Pulmonary artery endothelial cell (primary cell): ENCODE measurements around the gene CHRM4. TPM values are rescaled to one million over a fixed set of nuclear protein-coding genes. Genes with fewer than 3 reads are reported as not detected.

Source experiments
- DNase-seq: peaks from one replicate; pipeline ENCODE4 v3.0.0-alpha.2; 2011; ENCODE audit warnings: low read depth, low spot score
- total RNA-seq: library from RNA; depleted of rRNA; stranded (reverse); fragments of >200 nt; gene quantifications from 2 replicates; pipeline ENCODE4 v1.2.3, GENCODE V29; 2014

CHRM4 gene
- total RNA-seq, 1 donor from 2014 or later, result 0.59 TPM

DNA sequence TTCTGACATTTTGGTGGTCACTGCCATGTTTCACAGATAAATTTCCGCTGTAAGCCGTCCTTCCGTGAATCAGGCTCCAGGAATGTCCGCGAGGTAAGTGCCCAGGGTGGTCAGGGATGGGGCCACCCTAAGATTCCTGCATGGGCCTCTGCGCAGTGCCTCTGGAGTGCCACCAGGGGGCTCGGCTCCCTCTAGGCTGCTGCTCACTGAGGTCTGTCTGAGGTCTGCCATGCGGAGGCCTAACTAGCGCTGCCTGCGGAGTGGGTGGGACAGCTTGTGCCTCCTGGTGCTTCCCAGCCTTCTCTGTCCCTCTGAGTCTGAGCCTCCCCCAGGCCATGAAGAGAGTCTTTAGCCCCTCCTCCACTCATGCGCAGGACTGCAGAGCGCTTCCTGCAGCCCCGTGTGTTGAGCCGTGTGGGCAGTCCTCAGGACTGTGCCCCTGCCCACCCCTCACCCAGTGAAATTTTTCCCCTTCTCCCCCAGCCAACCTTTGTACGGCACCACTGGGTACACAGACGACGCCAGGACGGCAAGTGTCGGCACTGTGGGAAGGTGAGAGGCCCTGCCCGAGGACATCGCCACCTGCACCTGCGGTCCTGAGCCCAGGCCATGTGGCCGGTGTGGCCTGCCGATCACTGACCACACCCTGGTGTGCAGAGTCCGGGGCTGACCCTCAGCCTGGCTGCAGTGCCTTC is 22.0 kb downstream of the CHRM4 start:
- peak; percentile 36 for DNase-seq

DNA sequence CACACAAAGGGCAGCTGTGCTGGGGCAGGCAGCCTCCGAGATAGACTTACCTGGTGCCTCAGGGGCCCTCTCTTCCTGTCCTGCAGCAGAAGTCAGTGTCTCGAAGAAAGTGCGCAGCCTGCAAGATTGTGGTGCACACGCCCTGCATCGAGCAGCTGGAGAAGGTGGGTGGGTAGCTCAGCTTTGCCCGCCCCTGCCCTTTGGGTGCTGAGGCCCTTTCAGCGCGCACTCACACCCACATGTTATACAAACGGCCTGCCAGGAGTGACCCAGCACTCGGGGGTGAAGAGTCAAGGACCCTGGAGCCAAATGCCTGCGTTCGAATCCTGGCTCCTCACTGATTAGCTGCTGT is 23.7 kb downstream of the CHRM4 start:
- DNase-seq, result no peak

DNA sequence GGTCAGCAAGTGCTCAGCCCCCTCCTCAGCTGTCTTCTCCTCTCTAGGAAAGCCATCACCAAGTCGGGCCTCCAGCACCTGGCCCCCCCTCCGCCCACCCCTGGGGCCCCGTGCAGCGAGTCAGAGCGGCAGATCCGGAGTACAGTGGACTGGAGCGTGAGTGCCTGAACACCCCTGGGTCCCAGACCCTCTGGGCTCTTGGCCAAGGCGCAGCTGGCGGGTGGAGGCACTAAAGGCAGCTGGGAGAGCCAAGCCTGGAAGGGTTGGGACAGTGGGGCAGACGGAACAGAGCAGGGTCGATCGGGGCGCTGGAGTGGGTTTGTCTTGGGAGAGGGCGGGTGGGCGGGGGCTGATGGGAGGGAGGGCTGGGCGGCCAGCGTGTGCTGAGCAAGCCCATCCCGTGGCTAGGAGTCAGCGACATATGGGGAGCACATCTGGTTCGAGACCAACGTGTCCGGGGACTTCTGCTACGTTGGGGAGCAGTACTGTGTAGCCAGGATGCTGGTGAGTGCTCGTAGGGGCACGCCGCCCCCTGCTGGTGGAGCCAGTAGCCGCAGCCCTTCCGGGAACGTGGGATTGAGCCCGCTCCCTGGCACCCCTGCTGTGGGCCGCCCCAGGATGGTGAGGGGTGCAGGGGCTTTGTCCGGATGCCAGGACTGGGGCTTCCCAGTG is 24.2 kb downstream of the CHRM4 start:
- no peak for DNase-seq

DNA sequence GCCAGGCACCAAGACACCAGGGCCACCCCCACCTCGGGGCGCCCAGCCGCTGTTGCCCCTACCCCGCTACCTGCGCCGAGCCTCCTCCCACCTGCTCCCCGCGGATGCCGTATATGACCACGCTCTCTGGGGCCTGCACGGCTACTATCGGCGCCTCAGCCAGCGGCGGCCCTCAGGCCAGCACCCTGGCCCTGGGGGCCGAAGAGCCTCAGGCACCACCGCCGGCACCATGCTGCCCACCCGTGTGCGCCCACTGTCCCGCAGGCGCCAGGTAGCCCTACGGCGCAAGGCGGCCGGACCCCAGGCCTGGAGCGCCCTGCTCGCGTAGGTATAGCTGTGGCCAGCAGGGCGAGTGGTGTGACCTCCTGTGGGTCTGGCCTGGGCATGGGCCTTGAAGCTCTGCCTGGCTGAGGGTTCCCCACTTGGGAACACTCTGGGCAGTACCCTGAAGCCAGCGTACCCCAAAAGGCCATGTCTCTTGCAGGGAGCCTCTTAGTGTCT is 24.9 kb downstream of the CHRM4 start:
- DNase-seq, result no peak

DNA sequence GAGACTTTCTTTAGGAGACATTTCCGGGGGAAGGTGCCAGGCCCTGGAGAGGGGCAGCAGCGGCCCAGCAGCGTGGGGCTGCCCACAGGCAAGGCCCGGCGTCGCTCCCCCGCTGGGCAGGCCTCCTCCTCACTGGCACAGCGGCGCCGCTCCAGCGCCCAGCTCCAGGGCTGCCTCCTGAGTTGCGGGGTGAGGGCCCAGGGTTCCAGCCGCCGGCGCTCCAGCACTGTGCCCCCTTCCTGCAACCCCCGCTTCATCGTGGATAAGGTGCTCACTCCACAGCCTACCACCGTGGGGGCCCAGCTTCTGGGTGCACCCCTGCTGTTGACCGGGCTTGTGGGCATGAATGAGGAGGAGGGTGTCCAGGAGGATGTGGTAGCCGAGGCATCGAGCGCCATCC is 25.3 kb downstream of the CHRM4 start:
- no peak for DNase-seq

DNA sequence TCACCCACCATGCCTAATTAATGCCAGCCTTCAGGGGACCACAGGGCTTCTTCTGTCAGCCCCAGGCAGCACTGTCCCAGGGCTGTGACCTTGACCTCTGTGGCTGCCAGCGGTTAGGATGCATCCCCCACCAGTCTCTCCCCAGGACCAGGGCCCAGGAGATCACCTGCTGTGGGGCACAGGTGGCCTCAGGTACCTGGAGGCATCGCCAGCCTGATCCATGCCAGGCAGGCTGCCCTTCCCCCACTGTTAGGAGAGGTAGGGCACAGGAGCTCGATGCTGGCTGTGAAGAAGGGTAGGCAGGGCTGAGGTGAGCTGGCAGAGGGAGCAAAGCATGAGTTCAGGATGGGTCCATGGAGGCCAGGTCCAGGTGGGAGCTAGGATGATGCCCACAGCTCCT is 26.8 kb downstream of the CHRM4 start:
- no peak for DNase-seq

DNA sequence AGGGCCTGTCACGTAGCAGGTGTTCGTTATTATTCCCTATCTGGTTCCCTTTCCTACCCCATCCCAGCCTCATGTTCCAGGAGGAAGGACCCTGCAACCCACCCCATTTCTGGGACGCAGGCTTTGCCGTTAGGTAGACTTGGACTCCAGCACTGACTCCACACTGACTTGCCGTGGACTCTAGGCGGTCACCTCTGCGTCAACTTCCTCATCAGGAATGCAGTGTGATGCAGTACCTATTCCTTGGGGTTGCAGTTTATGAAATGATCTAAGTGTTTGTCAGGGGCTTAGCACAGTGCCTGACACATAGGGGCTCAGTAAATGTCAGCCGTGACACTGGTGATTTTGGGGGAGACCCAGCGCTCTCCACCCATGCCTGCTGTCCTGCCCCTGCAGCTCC is 27.5 kb downstream of the CHRM4 start:
- no peak for DNase-seq

DNA sequence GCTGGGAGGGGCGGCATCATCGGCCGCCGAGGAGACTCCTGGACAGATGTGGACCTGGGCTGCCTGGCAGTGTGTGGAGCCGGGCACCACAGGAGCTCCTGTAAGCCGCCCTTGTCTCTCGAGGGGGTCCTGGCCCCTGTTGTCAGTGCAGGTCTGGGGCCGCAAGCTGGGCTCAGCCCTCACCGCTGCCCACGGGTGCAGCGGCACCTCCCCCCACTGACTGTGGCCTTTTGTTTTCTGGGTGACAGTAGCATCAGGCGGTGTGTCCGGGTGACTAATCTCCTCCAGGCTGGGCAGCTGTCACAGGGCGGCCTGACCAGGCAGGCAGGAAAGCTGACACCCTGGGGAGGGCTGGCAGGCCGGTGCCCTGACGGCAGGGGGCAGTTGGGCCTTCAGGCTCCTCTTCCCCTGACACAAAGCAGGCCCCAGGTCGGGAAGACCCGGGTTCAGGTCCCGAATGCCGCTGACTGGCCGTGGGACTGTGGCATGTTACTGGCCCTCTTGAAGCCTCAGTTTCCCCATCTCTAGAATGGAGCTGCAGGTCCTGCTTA is 28.0 kb downstream of the CHRM4 start:
- DNase-seq, result peak; percentile 30

DNA sequence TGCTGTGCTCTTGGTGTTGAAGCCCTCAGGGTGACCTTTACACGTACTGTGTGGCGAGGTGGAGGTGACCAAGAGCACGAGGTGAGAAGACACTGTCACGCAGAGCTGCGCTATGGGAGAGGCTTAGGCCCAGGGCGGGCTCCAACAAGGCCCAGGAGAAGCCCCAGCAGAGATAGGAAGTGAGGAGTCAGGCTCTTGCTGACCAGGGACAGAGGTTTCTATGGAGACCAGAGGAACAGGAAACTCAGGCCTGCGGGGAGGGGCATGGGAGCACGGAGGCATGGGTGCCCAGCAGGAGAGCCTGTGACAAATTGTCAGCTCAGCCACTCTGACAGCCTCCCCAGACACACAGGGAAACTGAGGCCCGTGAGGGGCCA is 28.6 kb downstream of the CHRM4 start:
- DNase-seq, result peak; percentile 68

DNA sequence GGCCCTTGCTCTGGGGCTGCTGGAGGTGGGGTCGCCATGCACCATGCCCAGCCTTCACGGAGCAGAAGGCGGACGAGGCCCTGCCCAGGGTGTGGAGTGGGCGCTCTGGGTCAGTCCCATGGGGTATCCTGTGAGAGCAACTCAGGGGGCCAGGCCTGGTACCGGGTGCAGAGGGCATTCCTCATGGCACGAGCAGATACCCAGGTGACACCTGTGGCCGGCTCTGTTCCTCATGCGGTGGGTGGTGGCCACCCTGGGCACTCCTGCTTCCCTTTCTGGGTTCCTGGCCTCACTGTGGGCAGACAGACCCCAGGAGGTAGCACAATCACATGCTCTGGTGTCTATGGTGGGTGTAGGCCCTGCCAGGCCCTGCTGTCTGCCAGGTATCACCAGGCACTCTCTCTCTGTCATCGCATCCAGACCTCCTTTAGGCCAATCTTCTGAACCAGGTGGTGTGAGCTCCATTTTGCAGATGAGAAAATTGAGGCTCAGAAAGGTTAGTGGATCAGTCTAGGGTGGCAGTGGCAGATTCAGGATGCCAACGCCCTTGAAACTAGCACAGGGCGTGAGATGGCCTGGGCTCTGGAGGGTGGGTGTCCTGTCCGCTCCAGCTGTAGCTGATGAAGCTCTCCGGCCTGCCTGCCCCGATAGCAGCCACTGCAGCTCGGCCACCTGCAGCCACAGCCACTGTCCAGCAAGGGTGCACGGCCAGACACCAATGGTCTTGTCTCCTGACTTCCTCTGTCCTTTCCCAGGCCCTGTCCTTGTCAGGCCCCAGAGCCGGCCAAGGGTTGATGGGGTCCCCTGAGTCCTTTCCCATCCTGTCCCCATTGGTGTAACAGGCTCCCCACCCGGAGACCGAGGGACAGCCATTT is 29.2 kb downstream of the CHRM4 start:
- DNase-seq, result no peak

DNA sequence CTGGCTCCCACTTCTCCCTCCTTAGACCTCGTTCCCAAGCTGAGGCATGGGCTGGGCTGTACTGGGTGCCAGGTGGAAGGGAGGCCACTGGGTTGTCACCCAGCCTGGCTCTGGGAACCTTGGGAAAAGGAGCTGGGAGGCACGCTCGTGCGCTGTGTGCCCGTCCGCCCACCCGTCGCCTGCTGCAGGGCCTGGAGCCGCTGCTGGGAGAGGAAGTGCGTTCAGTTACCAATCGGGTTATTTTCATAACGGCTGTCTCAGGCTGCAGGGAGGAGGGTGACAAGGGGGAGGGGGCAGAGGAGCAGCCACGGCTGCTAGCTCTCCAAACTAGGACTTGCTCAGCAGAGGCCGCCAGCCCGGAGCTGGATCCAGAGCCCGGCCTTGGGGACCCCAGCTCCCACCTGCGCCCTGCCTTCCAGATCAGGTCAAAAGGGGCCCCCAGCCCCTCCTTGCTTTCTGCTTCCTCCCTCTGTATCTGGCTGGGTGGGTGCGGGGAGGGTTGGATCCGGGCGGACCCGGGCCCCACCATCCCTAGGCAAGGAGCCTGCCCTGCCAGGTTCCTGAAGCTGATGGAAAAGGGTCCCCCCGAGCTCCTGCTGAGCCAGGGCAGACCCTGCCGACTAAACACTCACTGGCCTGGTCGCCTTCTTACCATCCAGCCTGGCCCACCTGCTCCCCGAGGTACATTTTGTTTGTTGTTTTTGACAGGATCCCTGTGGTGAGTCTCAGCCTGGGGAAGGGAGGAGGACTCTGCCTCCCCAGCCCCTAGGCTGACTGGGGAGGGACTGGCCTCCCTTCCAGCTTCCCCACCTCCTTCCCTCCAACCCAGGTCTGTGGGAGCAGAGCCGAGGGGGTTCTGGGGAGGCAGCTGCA is 30.1 kb downstream of the CHRM4 start:
- no peak for DNase-seq

DNA sequence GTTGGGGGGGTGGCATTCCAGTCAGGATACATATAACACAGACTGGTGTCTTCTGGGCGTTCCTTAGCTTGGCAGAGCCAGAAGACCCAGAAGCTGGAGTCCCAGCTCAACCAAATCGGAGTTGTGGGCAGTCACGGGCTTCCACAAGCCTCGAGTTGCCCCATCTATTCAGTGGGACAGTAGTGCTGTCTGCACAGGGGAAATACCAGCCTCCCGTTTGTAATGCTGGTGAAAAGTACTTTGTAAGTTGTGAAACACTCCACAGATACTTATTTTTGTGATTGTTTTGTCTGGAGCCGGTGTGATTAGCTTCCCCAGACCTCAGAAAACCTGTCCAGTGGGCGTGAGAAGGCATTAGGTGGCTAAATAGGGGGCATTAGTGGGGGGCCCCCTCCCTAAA is 30.7 kb downstream of the CHRM4 start:
- DNase-seq, result no peak

DNA sequence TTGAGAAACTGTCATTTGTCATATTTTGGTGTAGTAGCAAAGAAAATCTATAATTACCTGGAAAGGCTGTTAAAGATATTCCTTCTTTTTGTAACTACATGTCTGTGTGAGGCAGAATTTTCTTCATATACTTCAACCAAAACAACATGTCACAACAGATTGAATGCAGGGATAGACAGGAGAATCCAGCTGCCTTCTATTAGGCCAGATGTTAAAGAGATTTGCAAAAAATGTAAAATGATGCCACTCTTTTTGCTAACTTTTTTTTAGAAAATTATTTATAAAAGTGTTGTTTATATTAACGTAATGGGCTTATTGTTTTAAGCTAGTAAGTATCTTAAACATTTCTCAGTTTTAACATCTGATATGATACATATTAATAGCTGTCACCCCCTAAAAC is 31.6 kb downstream of the CHRM4 start:
- DNase-seq, result no peak

DNA sequence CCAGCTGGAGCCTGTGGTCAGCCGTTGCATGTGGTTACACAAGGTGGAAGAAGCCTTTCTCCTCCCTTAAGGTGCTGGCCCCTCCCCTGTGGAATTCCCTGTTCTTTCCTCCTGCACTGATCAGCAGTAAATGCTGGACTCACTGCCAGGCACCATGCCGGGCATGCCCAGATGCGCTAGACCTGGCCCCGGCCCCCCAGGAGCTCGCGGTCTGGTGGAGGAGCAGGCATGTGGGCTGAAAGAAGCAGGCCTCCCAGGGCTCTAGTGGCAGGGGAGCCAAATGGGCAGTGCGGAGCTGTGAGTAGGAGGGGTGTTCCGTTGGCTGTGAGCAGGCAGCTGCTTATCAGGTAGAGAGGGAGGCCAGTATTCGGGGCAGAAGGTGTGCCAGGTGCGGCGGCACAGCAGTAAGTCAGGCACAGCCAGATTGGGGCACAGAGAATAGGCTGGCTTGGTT is 34.1 kb downstream of the CHRM4 start:
- no peak for DNase-seq

DNA sequence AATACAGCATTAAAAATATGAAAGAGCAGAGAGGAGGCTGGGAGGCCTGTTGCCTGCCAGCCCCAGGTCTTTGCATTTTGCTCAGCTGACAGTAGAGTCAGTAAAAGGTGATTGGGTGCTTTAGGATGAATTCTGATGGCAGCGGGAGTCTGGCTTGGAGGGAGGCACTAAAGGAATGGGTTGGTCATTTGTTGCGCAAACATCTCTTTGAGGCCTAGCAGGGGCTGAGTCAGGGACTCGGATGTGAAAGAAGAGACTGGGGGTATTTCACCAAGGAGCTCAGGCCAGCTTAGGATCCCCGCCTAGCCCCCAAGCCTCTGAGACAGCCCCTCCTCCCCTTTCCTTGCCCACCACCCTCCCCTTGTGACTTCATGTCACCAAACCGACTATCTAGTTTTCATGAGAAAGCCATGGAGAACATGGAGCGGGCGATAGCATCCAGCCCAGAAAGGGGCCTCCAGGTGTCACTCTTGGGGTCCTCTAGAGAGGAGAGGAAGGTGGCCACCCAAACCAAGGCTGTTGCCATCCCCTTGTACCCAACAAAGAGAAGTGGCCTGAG is 34.6 kb downstream of the CHRM4 start:
- DNase-seq, result no peak

DNA sequence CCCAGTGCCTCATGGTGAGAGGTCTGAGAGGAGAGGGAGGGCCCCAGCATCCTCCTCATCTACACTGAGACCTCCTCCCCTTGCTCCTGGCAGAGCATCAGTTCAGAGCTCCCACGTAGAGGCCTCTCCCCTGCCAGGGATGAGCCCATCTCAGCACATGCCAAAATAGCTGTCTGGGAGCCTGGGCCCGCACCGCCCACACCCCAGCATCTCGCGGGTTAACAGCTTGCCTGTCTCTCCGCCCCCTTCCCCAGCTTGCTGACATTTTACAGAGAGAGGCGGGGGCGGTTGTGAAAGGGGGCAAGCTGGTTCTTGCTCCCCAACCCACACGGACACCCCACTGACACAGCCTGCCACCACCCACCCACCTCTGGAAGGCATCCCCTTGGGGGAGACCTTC is 37.9 kb downstream of the CHRM4 start:
- DNase-seq, result no peak

DNA sequence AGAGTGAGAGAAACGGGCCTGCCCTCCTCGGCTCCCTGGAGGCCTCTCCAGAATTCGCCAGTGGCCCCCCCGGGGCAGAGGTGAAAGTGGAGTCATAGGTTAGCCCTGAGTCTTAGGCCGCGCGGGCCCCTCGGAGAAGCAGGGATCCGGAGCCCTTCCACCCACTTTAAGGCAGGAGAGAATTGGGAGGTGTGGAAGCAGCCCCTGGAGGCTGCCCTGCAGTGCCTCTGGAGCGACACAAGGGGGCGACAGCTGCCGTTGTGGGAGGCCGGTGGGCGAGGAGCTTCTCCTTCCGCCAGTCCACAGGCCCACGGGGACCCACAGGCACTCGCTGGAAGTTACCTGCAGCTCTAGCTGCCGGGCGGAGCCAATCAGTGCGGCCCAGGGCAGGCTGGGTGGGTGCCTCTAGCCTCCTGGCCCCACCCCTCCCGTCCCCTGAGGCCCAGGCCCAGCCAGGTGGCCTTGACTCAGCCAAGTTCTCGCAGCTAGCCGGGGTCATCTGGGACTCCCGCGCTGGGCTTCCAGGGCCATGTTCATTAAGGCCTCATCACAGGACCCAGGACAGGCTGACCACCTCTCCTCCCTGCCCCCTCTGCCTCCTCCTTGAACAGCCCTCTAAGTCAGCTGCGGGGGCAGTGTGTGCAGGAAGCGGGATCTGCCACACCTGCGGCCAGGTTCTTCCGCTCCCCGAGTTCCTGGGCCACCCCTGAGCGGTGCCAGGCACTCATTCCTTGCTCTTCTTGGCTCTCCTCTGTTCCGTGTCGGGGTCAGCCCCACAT is 39.3 kb downstream of the CHRM4 start:
- no peak for DNase-seq

DNA sequence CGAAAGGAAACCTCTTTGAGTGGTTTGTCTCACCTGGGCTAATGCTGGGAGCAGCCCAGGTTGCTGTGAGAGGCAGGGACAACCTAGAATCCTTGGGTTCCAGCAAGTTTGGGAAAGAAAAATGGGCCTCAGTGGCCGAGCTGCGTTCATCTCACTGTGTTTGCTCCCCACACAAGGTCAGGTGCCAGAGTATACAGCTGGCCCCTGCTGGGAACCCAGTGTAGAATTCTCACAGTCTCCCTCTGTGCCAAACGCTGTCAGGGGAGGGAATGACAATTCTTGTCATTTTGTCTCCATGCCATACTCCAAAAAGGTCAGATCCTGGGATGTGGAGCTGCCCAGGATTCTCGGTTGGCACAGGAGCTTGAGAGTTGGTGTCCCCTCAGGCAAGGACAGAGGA is 40.0 kb downstream of the CHRM4 start:
- no peak for DNase-seq

DNA sequence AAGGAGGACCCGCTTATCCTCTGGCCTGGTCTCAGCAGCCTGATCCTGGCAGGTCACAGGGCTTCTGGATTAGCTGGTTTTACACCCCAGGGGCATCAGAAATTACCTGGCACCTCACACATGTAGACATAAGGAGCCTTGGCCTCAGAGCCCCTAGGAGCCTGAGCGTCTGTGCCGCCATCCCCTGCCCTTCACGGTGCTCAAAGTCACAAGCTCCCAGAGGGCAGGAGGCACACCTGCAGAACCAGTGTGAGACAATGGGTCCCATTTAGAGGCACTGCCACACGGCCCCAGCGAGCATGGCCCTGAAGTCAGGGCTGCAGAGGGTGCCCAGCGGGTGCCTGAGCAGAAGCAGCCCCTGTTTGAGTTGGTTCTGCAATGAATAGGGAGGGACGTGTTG is 40.4 kb downstream of the CHRM4 start:
- DNase-seq, result no peak

DNA sequence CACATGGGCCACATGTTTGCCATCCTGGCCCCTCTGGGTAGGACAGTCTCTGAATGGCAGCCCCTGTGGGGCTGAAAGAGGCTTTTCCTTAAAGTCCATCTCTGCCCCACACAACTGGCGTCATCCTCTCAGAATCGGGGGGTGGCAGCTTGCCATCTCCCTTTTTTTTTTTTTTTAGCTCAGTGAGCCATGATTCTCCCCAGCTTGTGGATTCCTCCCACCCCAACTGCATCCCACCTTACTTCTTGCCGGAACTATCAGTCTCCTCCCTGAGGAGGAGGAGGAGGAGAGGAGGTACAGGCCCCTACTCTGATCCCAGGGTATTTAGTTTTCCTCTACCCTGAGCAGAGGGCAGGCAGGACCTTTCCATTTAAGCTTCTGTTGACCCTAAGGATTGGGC is 40.9 kb downstream of the CHRM4 start:
- no peak for DNase-seq
